Cortex of kidney (tissue), 1 donor: ENCODE results near the gene FSD2.

Source experiments
- DNase-seq: peaks from one replicate; lab custom pipeline; 2025; lab: John Stamatoyannopoulos, UW

Gene FSD2

GRCh38 chr15:82805994-82806406 lies at the start of gene FSD2:
TSS of gene FSD2 (minus strand) at chr15:82806069. CDS start at chr15:82787390, 18,679 bp downstream.
- DNase-seq: no peak

DNA sequence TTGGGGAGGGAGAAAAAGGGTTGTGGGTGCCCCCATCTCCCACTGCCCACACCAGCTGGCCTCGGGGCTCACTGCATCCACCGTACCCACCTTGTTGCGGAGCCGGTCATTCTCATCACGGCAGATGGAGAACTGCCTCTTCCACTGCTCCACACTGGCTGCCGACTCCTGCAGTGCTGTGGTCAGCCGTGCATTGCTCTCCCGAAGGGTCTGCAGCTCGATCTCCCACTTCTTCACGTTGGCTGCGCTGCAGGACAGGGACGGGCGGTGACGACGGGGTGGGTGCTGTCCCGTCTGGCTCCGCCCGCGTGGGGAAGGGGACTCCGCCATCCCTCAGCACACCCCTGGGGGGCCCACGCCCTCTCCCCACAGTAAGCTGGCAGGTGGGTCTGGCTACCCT lies 48.7 kb upstream of the FSD2 start:
- DNase-seq: no peak

DNA sequence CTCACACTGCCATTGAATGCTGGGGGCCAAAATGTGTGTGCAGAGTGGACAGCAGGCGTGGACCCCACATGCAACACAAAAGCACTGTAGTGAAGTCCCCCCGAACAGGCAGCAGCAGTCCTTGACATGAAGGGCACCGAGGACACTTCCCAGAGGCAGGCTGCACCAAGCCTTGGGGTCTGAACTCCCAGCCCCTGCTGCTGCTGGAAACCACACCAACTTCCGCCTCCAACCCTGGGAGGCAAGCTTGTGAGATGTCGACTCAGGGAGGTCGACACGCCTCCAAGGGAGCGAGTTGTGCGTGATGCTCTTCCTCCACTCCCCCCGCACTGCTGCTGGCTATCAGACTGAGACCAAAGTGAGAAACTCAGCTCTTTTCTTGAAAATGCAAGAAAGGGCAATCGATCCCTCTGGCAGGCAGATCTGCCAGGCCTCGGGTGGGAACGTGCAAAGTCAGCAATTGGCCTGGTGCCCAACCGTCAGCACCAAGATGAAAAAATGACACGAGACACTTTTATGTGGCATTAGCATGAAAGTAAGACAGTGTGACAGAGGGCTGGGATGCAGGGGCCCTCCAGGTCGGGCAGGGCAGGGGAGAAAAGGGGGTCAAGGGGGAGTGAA lies 47.2 kb upstream of the FSD2 start:
- no peak for DNase-seq

DNA sequence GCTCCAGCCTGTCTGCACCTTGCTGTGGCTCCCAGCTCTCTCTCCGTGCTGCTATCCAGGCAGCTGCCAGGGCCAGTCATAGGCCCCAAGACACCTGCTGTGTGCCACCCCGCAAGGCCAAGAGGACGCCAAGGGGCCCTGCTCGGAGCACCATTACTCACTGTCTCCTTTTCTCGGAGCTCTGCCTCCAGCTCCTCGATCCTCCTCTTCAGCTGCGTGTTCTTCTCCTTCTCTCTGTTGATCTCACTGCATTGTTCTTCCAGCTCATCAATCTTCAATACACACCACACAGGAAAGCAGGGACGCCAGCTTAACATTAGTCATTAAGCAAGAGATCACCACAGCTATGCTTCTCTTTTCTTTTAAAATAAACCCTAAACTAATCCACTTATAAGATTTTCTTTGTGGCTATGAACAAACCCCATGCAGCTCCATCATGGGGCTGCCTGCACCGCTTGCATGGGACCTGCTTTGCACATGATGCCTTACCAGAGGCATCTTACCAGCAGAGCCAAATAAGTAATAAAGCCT lies 46.2 kb upstream of the FSD2 start:
- DNase-seq: no peak

- no peak for DNase-seq
Measured at GRCh38 chr15:82851306-82851850, 45.5 kb upstream of the FSD2 start.

DNA sequence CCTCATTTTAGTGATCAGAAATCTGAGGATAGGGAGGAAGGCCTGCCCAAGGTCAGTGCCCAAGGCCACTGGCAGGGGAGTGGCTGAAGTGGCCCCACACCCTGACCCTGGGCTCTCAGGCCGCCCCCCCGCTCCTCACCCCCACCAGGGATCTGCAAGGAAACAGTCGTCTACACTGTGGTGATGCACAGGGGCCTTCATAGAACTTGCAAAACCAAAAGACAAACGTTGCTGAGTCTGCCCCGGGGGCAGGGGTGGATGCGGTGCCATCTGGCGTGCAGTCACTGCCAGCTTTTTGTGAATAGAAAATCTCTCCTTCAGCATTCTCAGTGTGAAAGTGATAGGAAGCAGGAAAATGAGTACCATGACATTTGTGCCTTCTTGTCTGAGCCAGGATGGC lies 44.9 kb upstream of the FSD2 start:
- DNase-seq: no peak

- no peak for DNase-seq
Measured at GRCh38 chr15:82849556-82850512, 44.0 kb upstream of the FSD2 start.

DNA sequence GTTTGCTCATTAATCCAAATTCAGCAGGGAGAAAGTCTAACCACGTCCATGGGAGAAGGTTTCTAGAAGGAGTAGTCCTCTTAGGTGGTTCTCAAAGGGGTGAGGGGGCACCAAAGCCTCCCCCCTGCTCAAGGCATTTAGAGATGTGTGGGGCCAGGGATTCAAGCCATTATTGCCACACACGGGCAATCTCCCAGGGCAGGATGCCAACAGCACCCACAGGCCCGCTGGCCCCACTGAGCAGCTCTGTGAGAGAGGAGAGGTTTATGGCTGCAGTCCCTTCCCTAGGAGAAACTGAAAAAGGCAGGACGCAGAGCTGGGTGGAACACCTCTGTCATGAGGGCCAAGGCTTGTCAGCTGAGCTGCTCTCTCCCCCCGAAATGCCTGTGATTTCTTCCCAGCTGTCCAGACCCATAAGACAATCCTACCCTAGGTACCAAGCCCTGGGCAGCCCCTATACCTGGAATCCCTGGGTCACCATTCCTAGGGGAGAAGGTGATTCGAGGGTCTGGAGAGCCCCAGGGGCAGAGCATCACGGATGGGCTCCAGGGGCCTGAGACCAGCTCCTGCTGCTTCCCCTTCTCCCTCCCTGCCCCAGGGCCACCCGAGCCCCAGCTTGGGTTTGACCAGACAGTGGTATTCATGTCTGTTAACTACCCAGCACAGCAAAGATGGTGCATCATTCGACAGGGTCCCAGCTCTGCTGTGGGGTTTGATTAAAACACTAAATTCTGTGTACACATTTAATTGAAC lies 42.5 kb upstream of the FSD2 start:
- no peak for DNase-seq

DNA sequence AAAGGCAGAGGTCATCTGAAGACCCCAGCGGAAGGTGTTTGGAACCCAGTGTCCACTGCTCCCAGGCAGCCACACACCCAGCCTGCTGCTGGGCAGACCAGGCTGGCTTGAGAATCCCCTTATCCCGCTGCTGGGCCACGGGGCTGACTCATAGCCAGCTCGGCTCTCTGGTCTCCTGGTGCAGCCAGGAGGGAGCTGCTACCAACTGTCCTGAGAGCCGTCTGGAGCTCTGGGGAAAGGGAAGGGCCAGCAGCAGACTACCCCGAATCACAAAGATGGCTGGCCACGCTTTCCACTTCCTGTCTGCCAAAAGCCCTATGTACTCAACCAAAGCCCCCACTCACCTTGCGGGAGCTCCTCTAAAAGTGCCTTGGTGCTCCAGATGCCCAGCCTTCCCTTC lies 41.8 kb upstream of the FSD2 start:
- DNase-seq: no peak

- no peak for DNase-seq
Measured at GRCh38 chr15:82846621-82847020, 40.8 kb upstream of the FSD2 start.

- DNase-seq: no peak
Measured at GRCh38 chr15:82845686-82846085, 39.8 kb upstream of the FSD2 start.

- DNase-seq: no peak
Measured at GRCh38 chr15:82843566-82843965, 37.7 kb upstream of the FSD2 start.

- DNase-seq: no peak
Measured at GRCh38 chr15:82840166-82840565, 34.3 kb upstream of the FSD2 start.

DNA sequence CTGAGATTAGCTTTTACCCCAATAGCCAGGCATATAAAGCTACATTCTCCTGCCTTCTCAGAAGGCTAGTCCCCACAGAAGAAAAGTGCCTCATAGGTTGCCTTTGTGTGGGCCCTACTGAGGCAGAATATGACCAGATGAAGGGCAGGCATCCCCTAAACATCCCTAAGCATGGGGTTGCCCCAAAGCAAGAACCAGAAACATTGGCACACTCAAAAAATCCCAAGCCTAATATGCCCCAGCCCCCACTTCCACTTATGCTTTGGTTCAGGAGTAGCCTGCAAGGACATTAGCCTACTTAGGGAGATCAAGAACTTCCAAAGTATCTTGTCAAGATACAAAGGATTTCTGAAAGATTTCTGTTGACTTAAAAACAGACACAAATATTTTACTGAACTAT lies 33.3 kb upstream of the FSD2 start:
- no peak for DNase-seq

GRCh38 chr15:82838096-82838735 lies 32.3 kb upstream of the FSD2 start:
- no peak for DNase-seq

- no peak for DNase-seq
Measured at GRCh38 chr15:82835391-82835917, 29.6 kb upstream of the FSD2 start.

GRCh38 chr15:82833362-82833682 lies 27.5 kb upstream of the FSD2 start:
- no peak for DNase-seq

DNA sequence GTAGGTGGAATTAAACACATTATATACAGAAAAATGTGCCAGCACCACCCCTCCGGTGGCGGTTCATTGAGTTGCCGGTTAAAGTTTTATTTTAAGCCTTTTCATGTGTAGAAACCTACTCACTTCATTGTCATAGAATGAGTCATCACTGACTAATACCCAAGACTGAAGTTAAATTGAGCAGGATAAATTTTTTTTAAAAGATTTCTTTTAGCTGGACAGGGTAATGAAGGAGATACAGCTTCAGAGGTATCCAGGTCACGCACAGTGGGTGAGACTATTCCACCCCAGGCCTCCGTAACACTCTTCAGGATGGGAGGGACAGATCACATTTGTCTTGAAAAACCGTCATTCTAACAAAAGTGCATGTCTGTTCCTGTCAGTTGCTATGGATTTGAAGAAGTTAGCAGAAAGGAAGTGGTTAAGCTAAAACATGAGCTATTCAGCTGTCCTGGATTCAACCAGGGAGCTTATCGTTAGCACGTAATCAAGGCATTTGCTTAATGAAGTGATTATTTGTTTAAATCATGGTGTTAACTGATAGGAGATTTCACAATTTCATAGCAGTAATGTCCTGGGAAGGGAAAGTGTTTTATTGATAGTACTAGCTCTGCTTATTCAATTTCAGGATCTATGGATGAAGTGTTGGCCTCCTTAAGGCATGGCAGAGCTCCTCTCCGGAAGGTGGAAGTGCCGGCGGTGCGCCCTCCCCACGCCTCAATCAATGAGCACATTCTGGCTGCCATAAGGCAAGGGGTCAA lies 26.9 kb upstream of the FSD2 start:
- no peak for DNase-seq

DNA sequence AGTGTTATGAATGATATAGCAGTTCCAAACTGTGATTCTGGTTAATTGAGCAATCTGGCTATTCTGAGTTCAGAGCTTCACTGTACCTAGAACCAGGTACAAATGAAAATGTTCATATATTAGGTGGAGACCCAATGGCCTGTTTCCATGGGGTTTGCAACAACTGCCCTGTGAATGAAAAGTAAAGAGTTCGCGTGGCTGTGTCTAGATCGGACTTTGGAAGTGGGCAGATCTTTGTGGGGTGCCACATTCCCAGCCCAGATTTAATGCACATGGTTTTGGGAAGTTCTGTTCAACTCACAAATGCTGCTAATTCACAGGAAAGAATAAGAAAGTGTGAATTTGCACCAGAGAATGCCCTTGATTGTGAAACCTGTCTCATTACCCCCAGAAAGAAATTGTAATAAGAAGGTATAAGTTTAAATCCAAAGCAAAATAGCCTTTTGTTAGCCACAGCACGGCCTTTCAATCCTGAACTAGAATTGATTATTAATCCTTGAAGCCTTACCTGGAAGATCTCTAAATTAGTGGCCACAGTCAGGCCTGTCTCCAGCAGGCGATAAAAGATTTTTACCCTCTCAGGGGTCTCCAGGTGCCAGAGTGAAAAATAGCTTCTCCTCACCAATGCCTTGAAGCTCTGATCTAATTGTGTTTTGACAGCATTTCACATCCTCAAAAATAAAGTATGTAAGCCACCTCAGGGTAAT lies 26.2 kb upstream of the FSD2 start:
- no peak for DNase-seq
